Activated effector memory CD4-positive, alpha-beta T cell treated with Interleukin-2 at 50 U/mL for 16 hours (primary cell): ENCODE results near the gene TRDMT1.
"Not testable (repeated sequence)": the region's sequence is repeated elsewhere in the genome, so short reads cannot be mapped to it uniquely, and the experiment has no call there.

Experiments
- DNase-seq: peaks from one replicate; pipeline ENCODE4 v3.0.0-alpha.2; 2020

TRDMT1 gene

DNA sequence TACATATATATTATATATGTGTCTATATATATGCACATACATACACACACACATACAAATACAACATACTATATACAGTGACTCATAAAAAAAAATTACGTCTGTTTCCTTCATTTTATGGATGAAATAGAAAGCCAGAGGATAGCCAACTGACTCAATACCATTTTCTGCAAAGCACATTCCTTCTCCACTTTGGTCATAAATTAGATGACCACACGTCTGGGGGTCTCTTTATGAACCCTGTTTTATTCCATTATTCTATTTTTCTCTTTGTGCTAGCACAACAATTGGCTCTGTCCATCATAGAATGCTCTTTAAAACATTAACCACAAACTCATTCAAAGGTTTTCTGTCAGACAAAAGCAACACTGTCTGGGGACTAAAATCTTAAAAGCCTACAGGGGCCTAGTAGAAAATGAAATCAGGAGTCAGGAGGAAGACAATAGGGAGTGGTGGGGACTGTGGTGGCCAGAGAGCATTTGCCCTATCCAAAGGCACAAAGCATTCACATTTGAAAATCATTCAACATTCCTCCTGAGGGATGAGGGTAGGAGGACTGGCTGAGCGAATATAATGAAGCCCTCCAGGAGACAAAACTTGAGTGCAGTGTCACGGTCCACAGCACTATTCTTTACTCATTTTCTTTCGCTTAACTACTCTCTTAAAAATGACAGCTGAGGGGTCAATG is 76.1 kb downstream of the TRDMT1 start:
- DNase-seq: no peak

DNA sequence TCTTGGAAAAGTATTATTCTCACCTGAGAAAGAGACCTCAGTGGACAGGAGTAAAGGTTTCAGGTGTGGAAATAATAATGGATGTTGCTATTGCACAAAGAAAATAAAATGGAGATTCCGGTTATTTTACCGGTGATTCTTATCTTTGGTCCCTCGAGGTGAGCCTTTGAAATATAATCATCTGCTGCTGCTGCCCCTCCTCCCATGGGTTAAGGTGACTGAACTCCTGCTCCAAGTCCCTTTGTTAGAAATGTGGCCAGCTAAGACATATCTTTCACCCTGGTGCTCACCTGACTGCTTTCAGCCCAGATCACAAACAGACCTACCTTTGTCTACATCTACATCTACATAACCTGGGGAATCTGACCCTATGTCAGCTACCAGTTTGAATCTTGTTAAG is 77.5 kb downstream of the TRDMT1 start:
- no peak for DNase-seq

DNA sequence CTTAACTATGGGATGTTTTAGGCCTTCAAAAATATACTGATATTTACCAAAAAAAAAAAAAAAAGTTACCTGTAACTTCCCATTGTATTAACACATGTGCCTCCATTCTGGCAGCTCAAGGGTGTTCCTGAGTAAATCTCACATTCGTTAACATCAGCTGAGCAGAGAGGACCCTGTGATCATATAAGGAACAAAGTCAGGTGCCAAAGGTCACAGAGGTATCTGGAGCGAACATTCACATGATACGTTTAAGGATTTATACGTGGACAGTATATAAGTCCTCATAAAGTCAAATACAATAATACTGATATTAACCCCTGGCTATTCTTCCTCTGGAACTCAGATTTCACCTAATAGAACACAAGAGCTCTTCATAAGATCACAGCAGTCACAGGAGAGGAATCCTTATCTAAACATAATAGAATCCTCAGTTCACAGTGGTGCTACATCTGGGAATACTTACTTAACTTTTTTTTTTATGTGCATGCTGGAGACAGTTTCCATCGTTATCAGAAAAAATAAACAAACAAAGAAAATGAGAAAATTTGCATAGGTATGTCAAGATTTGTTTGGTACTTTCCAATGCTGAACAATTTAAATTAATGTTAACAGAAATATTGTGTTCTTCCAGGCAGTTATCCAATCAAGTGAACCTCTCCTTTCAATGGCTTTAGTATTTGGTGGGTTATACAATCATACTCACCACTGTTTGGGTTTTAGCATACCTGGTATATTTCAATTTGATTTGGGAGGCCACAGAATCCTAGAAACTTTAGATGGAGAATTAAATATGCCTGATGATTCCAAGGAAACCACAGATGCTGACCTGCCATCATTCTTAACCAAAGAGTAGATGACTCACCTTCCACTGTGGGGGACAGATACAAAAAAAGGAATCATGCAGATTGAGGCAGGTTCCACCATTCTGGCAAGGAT is 78.5 kb downstream of the TRDMT1 start:
- no peak for DNase-seq

DNA sequence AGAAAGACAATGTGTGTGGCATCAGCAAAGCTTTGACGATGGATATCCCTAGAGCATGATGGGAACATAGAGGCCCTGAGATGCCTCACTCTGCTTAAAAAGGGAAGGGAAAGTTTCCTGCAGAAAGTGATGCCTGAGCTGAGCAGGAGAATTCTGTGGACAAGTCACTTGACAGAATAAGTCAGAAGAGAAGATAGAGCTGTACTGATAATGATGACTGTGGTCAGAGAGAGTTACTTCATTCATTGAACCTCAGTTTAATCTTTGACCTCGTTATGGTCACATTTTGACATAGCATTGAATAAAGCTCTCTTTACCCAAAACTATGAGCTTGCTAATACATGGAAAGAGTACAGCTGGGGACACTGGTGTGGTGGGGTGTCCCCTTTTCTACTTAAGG is 79.4 kb downstream of the TRDMT1 start:
- DNase-seq: no peak

DNA sequence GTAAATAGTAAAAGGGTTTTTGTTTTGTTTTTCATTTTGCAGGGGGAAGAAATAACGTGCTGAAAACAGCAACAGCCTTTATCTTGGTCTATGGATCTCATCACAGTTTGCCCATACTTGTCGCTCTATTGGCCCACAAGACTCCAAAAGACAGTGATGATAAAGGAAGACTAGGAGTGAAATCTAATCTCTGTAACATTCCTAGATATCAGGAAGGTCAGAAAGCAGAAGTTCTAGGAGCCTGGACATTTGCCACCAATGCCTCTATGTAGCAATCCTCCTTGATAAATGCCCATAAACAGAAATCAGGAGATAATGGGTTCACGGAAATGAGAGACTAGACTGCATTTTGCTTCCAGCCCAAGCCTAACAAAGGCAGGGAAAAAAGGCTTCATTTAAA is 80.8 kb downstream of the TRDMT1 start:
- DNase-seq: no peak

DNA sequence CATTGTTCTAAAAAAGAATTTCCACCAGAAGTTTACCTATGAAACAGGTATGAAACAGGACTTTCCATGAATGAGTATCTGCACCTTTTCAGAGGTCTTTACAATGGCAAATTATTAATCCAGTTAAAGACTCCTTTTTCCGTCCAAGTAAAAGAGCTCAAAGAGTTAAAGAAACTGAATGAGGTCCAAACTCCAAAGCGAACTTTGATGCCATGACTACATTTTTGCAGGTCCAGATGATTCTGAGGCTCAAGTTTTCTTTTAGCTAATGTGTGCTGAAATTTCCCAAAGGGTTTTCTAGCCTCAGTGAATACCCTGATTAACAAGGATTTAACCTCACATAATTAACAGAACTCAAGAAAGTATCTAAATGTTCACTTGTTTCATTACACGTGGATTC is 81.6 kb downstream of the TRDMT1 start:
- no peak for DNase-seq

DNA sequence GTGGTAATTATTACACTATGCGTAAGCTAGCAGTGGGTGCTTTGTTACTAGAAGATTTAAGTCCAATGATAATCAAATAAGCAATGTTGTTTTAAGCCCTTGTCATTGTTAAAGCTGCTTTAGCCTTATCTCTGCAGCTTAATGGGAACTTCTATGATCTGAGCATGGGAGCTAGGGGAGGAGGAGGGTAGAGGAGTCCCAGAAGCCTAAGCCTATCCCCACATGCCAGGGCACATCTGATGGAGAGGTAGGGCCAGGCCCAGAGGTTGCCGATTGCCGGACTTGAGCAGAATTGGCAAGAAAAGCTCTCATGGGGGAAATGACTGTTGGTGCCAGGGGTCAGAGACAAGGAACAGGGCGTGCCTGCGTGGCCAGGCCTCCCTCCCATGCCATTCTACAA is 85.3 kb downstream of the TRDMT1 start:
- DNase-seq: no peak

DNA sequence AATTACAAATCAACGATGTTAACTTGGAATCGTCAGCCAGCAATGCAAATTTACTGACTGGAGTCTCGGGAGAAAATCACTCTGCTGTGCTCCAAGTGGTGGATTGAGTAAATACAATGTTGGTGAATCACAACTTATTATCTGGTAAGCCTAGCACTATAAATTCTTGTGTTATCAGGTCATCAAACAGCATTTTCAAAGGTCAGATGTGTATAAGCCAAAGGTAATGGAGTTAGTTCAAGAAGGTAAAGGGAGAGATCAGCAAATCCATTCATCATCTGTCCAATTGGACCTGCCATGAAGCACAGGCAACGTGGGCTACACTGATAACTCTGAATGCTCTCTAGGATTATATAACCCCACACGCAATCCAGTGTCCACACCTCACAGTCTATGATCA is 85.8 kb downstream of the TRDMT1 start:
- DNase-seq: no peak

DNA sequence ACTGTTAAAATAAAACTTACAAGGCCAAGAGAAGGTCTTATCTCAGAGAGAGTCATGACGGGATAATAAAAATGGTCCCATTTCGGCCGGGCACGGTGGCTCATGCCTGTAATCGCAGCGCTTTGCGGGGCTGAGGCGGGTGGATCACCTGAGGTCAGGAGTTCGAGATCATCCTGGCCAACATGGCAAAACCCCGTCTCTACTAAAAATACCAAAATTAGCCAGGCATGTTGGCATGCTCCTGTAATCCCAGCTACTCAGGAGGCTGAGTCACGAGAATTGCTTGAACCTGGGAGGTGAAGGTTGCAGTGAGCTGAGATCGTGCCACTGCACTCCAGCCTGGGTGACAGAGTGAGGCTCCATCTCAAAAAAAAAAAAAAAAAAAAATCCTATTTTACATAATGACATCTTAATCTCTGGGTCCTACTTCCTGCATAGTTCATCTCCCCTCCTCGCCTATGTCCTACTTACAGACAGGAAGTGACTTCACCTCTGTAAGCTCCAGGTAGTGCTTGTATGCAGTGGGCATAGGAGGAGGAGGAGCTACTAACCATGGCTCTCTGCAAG is 86.5 kb downstream of the TRDMT1 start:
- DNase-seq: not testable (repeated sequence)

DNA sequence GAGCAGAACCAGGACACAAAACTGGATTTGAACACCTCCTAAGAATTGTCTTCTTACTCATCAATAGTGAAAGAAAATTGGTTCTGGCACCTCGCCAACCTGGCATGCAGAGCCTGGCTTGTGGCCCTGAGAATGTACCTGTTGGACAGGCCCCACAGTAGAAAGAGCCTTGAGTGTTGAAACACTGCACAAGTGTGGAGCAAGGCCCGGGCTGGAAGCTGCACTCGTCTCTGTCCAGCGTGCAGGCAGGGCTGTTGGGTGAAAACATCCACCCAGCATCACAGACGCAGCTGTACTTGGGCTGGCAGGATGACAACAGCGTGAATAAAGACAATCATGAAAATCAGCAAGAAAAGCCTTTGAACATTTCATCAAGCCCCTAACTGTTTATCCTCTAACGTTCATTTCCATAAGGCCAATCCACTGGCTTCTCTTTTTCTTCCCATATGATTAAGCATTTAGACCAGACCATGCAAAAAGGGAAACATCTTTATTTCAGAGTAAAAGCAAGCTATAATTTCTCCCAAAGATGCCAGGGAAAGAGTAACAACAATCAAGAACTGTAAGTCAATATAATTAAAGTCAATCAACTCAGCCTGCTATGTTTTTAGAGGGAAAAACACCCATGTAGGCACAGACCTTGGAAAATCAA is 87.5 kb downstream of the TRDMT1 start:
- DNase-seq: no peak

DNA sequence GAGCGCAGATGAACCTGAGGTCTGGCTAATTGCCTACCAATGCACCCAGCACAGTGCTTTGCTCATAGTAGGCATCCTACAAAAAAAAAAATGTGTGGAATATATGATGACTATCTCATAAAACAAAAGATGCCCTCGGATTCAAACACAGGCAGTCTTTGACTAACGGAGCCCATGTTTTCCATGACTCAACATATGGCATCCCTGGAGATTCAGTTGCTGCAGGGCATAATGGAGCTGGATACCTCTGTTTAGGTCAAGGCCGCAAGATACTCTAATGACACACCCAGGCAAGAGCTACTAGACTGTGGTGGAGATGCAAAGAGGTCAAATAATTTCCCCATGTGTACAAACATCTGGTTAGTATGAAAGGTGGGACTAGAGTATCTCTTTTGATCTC is 88.1 kb downstream of the TRDMT1 start:
- no peak for DNase-seq

DNA sequence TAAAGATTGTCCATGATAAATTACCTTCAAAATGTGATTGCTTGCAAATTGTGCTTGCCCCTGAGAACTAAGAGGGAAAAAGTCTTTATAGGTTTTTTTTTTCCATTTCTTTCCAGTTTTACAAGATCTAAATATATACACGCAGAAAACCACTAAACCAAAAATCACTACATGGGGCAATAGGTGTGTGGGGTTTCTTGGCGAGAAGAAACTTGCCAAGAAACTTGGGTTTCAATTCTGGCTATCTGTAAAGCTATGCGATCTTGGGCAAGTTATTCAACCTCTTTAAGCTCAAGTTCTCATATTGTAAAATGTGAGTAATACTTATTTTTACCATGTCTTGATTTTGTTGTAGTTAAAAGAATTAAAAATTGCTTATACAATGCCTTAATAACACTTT is 88.9 kb downstream of the TRDMT1 start:
- no peak for DNase-seq

DNA sequence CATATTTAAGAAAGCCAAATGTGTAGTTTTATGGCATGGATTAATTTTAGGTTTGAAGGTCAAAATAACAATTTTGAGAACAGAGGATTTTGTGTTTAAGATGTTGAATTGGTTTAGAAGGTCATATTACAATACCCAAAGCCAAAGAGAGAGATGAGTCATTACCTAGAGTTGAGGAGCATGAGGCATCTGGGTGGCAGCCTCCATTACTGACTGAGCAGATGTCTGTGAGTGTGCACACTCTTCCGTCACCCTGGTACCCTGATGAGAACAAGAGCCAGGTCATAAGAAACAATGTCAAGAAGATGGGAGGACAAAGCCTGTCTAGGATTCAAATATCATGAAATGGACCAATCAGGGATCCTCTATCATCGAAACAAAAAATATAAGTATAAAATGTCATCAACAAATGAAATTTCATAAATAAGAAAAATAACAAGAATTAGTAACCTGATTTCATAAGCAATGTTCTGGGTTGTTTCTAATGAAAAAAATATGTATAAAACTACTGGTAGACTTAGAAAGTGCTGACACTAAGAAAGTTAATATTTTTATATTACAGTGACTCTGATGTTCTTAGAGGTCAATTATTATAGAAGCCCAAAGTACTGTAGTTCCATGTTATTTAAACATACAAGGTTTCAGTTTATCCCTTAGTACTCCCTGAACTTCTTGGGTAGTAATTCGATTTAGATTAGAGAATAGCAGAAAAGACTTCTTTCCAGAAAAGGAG is 91.8 kb downstream of the TRDMT1 start:
- no peak for DNase-seq

DNA sequence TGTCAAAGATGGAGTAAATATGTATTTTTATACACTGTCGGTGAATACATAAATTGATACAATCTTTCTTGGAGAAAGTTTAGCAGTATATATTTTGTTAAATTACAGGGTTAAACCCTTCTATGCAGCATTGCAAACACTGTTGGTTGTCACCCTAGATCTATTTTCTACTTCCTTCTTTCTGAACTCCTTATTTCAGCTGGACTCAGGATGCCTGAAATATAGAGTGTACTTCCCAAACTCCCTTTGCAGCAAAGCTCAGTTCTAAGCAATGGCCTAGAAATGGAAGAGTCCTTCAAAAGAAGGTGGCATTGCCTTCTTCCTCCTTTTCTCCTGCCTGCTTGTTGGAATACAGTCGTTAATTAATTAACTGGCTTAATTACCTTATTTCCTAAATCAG is 92.4 kb downstream of the TRDMT1 start:
- DNase-seq: no peak

DNA sequence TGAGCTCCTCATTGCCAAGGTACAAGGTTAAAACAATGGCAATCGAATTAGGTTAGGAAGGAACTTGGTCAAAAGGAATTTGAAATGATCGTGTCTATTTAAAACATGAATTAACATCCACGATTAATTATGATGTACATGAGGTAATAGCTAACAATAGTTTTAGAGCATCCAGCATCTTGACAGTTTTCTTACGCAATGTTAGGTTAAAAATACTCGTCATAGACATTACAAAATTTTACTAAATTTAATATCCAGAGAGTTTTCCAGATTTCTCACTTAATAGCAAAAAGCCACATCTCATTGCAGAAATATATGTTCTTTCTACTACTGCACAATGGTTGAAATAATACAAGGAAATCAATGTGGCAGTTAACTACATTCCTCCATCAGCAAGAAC is 94.5 kb downstream of the TRDMT1 start:
- no peak for DNase-seq

DNA sequence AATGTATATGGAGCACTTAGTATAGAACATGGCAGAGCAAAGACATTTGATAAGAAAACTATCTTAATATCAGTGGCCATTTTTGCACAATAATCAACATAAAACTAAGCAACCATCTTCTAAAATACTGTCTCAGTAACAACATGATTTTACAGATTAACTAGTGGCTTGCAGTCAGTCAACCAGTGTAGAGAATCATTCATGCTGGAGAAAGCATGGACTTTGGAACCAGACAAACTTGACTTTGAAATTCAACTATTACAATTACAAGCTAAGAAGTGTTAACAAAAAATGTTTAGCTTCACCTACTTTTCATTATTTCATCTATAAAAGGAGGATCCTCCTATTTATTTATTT is 99.6 kb downstream of the TRDMT1 start:
- no peak for DNase-seq

DNA sequence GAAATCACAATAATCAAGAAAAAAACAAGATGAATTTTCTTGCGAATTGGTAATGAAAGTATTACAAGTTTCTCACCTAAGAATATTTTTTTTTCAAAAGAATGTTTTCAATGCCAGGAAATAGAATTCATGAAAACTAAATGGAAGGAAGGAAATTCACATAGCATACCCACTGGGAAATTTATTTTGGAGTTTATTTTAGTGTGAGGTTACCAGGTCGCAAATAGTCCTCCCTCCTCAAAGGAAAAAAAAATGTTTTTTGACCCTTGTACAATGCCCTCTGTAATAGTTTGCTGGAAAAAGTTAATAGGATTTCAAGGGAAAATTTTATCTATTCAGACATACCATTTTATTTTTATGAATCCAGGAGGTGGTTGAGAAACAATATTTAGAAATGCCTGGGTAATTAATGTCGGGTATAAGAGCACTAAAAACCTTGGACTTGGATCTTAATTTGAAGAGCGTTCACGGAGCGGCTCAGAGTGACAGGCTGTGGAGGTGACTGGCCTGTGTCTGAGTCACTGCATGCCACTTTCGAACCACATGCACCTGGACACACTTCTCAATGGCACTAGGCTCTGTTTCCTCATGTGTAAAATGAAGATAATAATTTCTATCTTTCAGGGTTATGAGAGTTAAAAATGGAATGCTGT is 100.1 kb downstream of the TRDMT1 start:
- no peak for DNase-seq

DNA sequence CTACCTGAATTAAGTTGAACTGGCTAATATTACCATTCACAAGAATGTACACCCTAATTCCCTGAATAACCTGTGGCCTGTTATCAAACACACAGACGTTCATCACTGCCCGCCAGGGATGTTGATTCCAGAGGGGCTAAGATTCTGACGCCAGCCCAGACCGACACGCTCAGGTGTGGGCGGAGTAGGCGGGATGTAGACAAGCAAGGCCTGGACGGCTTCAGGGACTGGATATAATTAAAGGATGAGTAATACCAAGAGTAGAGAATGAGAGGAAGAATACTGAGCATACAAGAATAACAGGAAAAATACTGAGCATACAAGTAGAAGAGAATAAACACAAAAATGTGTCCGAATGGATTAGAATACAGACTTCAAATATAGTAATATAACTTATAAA is 100.9 kb downstream of the TRDMT1 start:
- no peak for DNase-seq

DNA sequence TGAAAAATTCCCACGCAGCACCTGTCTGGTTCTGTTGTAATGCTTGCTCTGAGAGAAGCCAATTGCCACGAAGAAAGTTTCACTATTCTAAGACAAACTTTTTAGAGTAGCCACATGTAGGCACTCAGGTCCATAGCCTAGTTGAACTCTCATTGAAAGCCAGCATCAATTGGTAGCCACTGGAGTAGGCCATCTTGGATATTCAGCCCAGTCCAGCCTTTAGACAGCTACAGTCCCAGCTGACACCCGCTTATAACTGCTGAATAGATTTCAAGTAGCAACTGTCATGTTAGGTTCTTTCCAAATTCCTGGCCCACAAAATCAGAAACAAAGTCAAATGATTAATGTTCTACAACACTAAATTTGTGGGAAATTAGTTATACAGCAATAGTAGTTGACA is 103.5 kb downstream of the TRDMT1 start:
- DNase-seq: no peak
